HL-60 (cell line): ENCODE data around the gene ADGRE2.

Source experiments
- CTCF ChIP-seq: IDR thresholded peaks from one replicate; pipeline ENCODE4 v1.5.1; 2011; ENCODE audit warnings: low read length, control low read depth, inconsistent platforms; ENCODE audit not compliant: insufficient read depth
- TF ChIP-seq, protein P1 (sequence below): IDR thresholded peaks from 2 replicates; pipeline ENCODE4 v1.6.1; 2012; ENCODE audit warnings: low read depth; ENCODE audit not compliant: insufficient replicate concordance

GRCh38 chr19:14763497-14764145, 14.7 kb downstream of the ADGRE2 start:
- TF ChIP-seq CTCF = no peak
- TF ChIP-seq, protein P1, sequence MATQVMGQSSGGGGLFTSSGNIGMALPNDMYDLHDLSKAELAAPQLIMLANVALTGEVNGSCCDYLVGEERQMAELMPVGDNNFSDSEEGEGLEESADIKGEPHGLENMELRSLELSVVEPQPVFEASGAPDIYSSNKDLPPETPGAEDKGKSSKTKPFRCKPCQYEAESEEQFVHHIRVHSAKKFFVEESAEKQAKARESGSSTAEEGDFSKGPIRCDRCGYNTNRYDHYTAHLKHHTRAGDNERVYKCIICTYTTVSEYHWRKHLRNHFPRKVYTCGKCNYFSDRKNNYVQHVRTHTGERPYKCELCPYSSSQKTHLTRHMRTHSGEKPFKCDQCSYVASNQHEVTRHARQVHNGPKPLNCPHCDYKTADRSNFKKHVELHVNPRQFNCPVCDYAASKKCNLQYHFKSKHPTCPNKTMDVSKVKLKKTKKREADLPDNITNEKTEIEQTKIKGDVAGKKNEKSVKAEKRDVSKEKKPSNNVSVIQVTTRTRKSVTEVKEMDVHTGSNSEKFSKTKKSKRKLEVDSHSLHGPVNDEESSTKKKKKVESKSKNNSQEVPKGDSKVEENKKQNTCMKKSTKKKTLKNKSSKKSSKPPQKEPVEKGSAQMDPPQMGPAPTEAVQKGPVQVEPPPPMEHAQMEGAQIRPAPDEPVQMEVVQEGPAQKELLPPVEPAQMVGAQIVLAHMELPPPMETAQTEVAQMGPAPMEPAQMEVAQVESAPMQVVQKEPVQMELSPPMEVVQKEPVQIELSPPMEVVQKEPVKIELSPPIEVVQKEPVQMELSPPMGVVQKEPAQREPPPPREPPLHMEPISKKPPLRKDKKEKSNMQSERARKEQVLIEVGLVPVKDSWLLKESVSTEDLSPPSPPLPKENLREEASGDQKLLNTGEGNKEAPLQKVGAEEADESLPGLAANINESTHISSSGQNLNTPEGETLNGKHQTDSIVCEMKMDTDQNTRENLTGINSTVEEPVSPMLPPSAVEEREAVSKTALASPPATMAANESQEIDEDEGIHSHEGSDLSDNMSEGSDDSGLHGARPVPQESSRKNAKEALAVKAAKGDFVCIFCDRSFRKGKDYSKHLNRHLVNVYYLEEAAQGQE = no peak
